ENCODE data around the gene NRCAM.

GRCh38 chr7:108367946-108368345, 88.3 kb downstream of the NRCAM start:
- TF ChIP-seq CTCF (IDR thresholded peaks at IDR 0.05), result no peak
- TF ChIP-seq POLR2A (IDR thresholded peaks at IDR 0.05), result no peak
- TF ChIP-seq EP300 (IDR thresholded peaks at IDR 0.05), result no peak
